ENCODE measurements around the gene ATP6V1C2. TPM values are rescaled to one million over a fixed set of nuclear protein-coding genes. Genes with fewer than 3 reads are reported as not detected.

The ATP6V1C2 gene
- 0.15 to 0.35 TPM (median 0.32 TPM) in 5 replicates for total RNA-seq (2022; extraction: Qiagen RNA extraction)

GRCh38 chr2:10721396-10722251 lies at the start of gene ATP6V1C2:
Gene ATP6V1C2, plus strand, starts transcription at chr2:10721630. Its CDS starts 1,220 bp downstream, at chr2:10722850.

GRCh38 chr2:10812362-10813162 lies 91.1 kb downstream of the ATP6V1C2 start, which contains the start of gene PDIA6:
Gene PDIA6, minus strand, starts transcription at chr2:10812785. Its CDS starts 89 bp downstream, at chr2:10812696.

Other genes with a start within 250 kb of the ATP6V1C2 start
- 39.4 to 52.7 TPM (median 41.9 TPM) in 5 replicates for gene NOL10, start 31.7 kb upstream of the ATP6V1C2 start, total RNA-seq (2022; extraction: Qiagen RNA extraction)
- 343 to 368 TPM (median 358 TPM) in 5 replicates for gene PDIA6, start 91.2 kb downstream of the ATP6V1C2 start, total RNA-seq (2022; extraction: Qiagen RNA extraction)
- gene KCNF1, start 190.3 kb downstream of the ATP6V1C2 start, total RNA-seq (2022; extraction: Qiagen RNA extraction) = 21.4 to 40.2 TPM (median 30.3 TPM) in 5 replicates